NK-92 (cell line): ENCODE results near the gene TRAP1.
"Not testable (repeated sequence)": the region's sequence is repeated elsewhere in the genome, so short reads cannot be mapped to it uniquely, and the experiment has no call there.

Experiments used
- DNase-seq: peaks from one replicate; lab custom pipeline; 2025; ENCODE audit not compliant: unreplicated experiment; lab: John Stamatoyannopoulos, UW

TRAP1 gene

GRCh38 chr16:3714378-3714777 lies 2.9 kb downstream of the TRAP1 start:
- not testable (repeated sequence) for DNase-seq

DNA sequence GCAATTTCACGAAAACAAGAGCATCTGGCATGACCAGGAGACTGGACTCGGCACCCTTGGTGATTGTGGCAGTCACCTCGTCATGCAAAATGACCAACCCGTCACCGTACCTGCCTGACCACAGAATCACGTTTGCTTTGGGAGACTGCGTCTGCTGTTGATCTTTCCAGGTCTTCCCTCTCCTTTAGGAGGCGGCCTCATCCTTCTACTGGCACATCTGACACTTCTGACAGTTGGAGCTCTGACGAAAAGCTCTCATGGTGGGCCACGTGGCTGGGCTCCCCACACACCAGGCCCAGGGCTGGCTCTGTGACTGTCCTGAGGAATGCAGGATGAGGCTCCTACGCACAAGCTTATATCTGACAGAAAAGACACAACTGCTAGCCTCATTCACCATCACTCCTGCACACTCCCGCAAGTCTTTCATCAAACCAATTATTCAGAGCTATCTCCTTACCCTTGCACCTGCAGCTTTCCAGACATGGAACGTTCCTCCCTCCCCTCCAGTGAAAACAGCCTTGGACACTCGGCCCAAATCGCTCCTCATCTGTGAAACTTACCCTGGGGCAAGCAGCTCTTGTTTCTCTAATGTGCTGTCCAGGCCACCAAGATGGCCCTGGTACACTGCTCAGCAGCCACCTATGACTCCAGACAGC lies 3.6 kb downstream of the TRAP1 start:
- no peak for DNase-seq

DNA sequence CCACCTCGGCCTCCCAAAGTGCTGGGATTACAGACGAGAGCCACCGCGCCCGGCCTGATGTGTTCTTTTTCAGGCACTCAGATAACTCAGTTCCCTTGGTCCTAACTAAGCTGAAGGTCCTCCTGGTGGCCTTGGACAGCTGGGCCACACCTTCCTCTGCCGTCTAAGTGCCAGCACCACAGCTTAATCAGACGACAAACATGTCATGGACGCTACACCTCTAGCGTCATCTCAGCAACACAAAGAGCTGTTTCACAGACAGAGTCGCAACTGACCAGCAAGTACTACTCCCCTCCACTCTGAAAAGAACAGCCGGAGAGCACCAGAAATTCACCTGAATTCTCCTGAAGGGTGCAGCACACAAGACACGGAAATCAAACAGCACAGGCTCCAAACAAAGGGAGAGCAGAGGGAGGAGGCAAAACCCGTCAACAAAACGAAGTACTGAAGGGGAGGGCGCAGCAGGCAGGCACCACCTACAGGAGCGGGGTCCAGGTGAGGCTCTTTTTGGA lies 4.4 kb downstream of the TRAP1 start:
- DNase-seq = no peak

GRCh38 chr16:3706253-3707012 lies 10.9 kb downstream of the TRAP1 start:
- no peak for DNase-seq

DNA sequence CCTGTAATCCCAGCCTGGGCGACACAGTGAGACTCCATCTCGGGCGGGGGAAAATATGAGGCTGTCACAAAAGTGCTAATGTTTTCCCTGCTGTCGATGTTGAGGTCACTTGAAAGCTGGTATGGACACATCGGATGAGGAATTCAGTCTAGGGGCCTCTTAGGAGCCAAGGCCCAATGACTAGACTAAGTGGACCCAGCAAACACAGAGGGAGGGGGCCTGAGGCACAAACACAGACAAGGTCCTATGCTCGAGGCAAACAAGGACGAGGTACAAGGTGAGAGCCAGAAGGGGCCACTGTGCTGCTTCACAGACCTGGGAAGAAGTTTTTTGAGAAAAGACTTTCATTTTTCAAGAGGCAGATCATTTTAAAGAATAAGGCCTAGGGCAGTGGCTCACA lies 15.2 kb downstream of the TRAP1 start:
- DNase-seq = no peak

GRCh38 chr16:3701531-3701930 lies 15.8 kb downstream of the TRAP1 start:
- DNase-seq = no peak

DNA sequence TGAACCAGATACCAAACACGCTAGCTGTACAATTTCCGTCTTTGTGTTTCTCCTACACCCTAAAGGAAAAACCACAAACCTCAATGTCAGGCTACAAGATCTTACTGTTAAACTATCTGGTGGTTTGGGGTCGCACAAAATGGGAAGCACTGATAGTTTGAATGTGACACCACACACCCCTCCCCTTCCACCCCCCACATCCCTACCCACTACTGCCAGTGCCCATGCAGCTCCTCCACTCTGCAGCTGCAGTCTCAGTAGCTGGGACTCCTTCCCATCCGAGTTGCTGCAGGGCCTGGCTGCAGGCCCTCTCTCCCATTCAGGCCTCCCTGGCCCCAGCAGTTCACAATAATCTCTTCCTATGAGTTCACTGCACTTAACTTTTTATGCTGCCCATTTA lies 18.4 kb downstream of the TRAP1 start:
- DNase-seq = no peak

GRCh38 chr16:3696425-3697218 lies 20.7 kb downstream of the TRAP1 start:
- no peak for DNase-seq

- DNase-seq = no peak
These were observed 21.5 kb downstream of the TRAP1 start for GRCh38 chr16:3695610-3696369.

GRCh38 chr16:3694051-3694450 lies 23.3 kb downstream of the TRAP1 start:
- no peak for DNase-seq

GRCh38 chr16:3691761-3692160 lies 25.6 kb downstream of the TRAP1 start:
- DNase-seq = no peak

GRCh38 chr16:3690980-3691720 lies 26.2 kb downstream of the TRAP1 start:
- no peak for DNase-seq

DNA sequence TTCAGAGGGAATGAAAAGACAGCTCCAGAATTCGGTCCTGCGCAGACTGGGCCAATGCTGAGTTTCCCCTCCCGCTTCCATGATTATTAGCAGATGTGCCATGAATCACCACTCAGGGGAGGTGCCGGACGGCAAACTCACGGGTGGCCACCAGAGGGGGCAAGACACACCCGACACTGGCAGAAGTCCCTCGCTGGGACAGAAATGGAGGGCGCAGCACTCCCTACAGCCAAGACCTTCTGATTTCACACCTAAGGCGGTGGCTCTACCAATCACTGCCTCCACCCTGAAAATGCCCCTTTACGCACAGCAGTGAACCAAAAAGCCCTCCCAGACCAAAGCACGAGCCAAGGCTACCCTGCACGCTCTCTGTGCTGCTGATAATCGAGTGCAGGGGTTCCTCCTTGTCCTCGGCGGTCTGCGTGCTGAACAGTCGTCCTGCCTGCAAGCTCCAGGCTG lies 26.8 kb downstream of the TRAP1 start:
- DNase-seq = no peak

DNA sequence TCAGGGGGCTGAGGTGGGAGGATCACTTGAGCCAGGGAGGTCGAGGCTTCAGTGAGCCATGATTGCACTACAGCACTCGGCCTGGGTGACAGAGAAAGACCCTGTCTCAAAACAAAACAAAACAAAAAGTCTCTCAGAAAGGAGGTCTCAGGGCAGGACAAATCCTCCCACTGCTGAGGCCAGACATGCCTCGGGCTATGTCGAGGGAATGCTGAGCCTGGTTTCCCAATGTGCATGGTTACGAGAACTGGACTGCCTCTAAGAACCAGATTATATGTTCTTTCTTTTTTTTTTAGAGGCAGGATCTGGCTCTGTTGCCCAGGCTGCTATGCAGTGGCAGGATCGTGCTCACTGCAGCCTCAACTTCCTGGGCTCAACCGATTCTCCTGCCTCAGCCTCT lies 27.6 kb downstream of the TRAP1 start:
- DNase-seq = no peak

DNA sequence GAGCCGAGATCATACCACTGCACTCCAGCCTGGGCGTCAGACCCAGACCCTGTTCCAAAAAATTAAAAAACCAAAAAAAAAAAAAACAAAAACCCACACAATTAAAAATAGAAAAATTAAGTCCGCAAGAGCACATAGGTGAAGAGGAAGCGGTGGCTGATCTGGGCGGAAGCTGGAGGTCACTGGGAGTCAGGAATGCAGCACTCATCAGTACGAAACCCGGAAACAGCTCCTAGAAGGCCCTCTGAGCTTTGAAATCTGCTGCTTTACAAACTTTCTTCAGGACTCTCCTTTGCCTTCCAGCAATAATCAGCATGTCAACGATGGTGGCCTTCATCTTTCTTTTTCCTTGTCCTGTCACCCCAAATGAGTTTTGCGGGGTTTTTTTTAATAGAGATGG lies 29.5 kb downstream of the TRAP1 start:
- no peak for DNase-seq

DNA sequence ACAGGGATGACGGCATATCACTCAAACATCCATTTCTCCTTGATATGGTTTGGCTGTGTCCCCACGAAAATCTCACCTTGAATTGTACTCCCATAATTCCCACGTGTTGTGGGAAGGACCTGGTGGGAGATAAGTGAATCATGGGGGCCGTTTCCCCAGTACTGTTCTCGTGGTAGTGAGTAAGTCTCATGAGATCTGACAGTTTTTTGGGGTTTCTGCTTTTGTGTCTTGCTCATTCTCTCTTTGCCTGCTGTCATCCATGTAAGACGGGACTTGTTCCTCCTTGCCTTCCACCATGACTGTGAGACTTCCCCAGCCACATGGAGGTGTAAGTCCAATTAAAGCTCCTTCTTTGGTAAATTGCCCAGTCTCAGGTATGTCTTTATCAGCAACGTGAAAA lies 30.3 kb downstream of the TRAP1 start:
- DNase-seq = no peak

DNA sequence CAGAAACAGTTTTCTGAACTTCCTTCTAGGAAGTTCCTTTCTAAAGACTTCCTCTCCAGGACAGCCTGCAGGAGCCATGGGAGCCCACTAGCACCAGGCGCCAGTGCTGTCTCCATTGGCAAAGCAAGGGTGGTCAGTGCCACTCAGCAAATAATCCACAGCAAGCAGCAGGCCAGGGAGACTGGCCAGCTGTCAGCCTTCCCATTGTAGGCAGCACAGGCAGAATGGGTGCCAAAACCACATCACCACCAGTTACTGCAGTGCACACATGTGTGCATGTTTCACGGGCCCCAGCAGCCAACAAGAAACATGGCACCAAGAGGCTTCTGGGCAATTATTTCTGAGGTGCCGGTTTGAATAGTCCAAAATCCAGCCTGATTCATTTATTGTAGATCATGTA lies 36.1 kb downstream of the TRAP1 start:
- no peak for DNase-seq

DNA sequence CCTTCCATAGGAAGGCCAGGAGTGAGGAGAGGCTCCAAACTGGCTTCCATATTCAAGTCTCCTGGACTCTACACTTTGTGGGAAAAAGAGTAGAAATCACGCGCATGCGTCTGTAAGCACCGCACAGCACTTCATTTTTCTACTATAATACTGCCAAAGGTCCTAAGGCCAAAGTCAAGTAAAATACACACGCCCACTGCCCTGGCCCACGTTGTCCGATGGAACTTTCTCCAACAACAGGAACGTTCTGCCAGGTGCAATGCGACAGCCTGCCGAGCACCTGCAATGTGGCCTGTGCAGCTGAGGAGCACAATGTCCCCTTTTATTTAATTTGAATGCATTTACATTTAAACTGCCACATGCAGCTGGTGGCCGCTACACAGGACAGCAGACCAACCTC lies 39.3 kb downstream of the TRAP1 start:
- no peak for DNase-seq

- DNase-seq = no peak
These were observed 41.7 kb downstream of the TRAP1 start for GRCh38 chr16:3675601-3676130.
